Adipose tissue (tissue), 3 donors: ENCODE measurements around the gene ACOX2. TPM values are rescaled to one million over a fixed set of nuclear protein-coding genes. Genes with fewer than 3 reads are reported as not detected.

Source experiments
- H3K27ac ChIP-seq: one replicate; pipeline ENCODE4 v1.5.1; 2013; ENCODE audit warnings: low read depth, low read length
- WGBS, 3 donors: extraction: QIAGEN DNeasy Blood & Tissue Kit; methylation state at CpG; one replicate each; pipeline ENCODE4 v1.1.7; 2013; 5-methylcytosine and 5-hydroxymethylcytosine counted together
- polyA plus RNA-seq, 3 donors: library from polyadenylated mRNA; stranded (reverse); fragments of 200-250 nt; gene quantifications; one replicate each; pipeline ENCODE4 v1.2.3, GENCODE V29; 2013
- donor health status: healthy with polysubstance abuse.
- donor health status: Bipolar disorder and iron deficiency.
- donor health status: healthy.

ACOX2 gene
- polyA plus RNA-seq, 3 donors, result 4.7 to 31.7 (median 19.3) TPM

DNA sequence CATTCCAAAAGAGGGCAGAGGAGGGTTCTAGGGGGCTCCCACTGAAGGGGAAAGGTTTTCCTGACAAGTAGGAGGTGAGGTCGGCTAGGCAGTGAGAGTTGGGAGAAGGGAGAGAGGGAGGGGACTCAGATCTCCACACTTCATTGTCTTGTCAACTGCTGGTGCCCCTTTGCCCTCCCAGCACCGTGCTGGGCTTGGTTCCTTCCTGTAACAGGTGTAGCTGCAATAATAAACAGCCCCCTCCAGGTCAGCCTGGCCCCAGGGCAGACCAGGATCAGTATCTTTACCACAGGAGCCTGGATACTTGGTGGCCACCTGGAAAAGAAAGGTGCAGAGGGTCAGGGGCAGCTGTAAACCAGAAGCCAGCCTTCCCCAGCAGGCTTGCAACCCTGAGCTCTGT lies 48.0 kb downstream of the ACOX2 start:
- 45 to 56% (median 48%) methylated on average over 2 of the region's 2 CpGs for WGBS, 3 donors
- H3K27ac ChIP-seq, result no peak overlapping the region

DNA sequence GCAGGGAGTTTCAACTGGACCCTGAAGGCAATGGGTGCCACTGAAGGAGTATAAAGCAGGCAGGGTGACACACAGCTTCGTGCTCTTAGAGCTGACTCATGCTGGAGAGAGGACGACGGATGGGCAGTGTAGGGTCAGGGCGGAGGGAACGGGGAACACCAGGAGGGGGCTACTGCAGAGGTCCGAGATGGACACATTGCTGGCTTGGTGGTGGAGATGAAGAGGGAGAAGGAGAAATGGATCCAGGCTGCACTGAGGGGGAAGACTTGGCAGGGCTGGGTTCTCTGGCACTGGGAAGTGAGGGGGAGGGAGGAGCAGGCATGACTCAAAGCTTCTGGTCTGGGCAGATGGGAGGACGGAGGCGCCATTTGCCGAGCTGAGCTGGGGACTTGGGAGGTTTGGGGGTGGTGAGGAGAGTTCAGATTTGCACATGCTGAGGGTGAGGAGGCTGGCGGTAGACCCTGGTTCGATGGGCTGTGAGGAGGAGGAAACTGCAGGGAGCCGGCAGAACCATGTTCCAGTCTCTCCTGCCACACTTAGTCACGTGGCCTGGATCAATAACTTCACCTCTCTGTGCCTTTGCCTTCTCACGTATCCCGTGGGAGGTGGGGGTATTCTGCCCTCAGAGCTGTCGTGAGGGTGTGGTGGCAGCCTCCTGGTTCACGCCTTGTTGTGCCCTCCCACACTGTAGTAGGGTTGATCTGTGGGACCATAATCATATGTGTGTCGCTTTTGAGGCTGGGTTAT lies 49.7 kb downstream of the ACOX2 start:
- no peak overlapping the region for H3K27ac ChIP-seq
- 44 to 59% (median 53%) methylated on average over 18 of the region's 18 CpGs for WGBS, 3 donors

DNA sequence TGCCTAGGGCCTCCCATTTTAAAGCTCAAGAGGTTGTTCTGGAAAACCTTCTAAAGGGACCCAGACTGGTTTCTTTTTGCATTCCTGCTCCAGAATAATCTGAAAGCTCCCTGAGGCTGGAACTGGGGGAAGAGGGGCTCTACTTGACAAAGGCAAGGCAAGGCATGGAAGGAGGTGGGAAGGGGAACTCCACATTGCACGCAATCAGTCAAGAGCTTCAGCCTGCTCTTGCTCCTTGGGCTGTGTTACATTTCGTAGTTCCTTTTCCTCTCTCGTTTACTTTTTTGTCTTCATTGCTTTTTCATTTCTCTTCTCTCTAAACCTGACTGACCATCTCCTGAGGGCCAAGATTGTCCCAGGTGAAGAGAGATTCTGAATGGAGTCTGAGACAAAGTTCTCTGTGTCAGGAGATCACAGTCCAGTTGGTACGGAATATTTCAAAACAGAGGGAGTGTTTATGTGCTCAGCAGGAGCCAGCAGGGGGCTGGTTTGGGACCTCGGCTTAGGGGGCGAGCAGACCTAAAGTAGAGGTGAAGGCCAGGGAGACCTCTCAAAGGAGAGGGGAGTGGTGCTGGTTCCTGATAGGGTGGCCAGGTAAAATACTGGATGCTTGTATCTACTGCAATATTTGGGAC lies 51.1 kb downstream of the ACOX2 start:
- 71 to 86% (median 78%) methylated on average over 6 of the region's 6 CpGs for WGBS, 3 donors
- no peak overlapping the region for H3K27ac ChIP-seq

DNA sequence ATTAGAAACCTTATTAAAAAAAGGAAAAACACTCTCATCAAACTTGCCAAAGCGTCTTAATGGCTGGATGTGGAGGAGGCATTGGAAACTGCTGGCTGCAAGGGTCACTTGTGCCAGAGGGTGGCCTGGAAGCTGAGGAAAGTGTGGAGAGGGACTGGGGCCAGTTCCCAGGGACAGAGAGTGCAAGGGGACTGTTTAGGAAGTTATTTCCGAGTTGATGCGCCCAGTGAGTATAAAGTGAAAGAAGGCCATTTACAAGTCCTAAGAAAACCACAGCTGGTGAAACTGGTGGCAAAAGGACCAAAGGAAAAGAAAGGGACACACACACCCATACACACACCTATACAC lies 52.3 kb downstream of the ACOX2 start:
- no peak overlapping the region for H3K27ac ChIP-seq
- WGBS, 3 donors, result 71 to 87% (median 83%) methylated on average over 3 of the region's 3 CpGs

DNA sequence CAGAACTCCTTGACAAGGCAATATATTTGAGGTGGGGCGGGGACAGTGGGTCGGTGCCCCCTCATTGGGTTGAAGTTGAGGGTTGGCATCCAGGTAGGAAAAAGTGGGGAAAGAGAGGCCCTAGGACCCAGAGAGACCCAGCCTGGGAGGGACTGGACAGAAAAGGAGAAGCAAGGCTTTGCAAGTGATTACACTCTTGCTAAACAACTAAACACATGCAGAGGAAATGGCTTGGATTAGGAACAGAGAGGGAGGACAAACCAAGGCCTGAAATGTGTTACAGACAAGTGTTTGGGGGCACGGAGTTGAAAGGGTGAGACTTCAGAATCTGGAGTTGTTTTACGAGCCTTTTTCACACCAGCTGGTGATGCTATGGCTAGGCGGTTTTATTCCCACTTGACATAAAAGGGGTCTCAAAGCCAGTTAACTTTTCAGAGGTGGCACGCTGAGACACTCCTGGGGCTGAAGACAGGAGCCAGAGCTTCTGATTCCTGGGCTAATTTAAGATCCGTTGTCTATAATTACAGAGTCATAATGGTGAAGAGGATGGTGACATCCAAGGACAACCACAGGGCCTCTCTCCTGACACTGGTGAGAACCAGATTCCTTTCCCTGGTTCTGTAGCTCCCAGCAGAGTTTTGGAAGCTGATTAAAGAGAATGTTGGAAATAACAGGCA lies 52.8 kb downstream of the ACOX2 start:
- no peak overlapping the region for H3K27ac ChIP-seq
- 69 to 76% (median 71%) methylated on average over 7 of the region's 7 CpGs for WGBS, 3 donors

DNA sequence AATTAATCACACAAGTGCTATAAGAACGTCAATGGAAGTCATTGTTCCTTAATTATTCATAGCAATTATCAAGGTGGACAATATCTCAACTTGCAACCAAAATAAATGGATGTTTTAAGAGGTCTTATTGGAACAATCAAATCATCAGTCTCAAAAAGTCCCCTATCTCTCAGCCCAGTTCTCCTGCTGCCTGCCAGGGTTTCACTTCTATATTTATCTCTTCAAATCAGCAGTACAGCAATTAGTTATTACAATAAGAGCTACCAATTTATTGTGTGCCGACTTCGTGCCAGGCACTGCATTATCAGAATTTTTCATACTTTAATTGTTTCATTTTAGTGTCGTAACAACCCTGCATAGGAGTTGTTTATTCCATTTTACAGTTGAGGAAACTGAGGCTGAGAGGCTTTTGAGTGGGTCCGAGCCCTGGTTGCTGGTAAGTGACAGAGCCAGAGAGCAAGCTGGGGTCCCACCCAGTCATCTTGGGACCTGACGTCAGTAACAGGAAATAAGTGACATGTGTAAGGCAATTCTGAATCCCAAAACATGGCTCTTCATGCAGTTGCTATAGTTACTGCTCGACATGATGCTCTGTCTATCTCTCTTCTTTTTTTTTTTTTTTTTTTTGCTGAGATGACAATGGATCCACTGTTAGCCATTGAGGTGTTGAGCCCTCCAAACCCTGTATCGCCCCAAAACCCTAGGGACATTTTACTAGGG lies 53.9 kb downstream of the ACOX2 start:
- WGBS, 3 donors, result 61 to 69% (median 67%) methylated on average over 8 of the region's 8 CpGs
- no peak overlapping the region for H3K27ac ChIP-seq

DNA sequence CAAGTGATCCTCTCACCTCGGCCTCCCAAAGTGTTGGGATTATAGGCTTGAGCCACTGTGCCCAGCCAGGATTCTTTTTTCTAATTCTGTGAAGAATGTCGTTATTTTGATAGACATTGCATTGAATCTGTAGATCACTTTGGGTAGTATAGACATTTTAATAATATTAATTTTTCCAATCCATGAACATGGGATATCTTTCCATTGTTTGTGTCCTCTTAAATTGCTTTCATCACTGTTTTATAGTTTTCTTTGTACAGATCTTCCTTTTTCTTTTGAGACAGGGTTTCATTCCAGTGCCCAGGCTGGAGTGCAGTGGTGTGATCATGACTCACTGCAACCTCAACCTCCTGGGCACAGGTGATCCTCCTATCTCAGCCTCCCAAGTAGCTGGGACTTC lies 56.7 kb downstream of the ACOX2 start:
- H3K27ac ChIP-seq, result no peak overlapping the region
- WGBS, 3 donors, result 91 to 95% (median 93%) methylated on average over 2 of the region's 2 CpGs

DNA sequence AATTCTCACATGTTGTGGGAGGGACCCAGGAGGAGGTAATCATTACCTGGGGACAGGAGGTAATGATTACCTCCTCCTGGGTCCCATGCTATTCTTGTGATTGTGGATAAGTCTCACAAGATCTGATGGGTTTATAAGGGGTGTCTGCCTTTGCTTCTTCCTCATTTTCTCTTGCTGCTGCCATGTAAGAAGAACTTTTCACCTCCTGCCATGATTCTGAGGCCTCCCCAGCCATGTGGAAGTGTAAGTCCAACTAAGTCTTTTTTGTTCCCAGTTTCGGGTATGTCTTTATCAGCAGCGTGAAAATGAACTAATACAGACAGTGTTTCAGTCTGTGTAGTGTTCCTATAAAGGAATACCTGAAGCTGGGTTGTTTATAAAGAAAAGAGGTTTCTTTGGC lies 58.2 kb downstream of the ACOX2 start:
- no peak overlapping the region for H3K27ac ChIP-seq
- 79 to 89% (median 86%) methylated on average over 2 of the region's 2 CpGs for WGBS, 3 donors

DNA sequence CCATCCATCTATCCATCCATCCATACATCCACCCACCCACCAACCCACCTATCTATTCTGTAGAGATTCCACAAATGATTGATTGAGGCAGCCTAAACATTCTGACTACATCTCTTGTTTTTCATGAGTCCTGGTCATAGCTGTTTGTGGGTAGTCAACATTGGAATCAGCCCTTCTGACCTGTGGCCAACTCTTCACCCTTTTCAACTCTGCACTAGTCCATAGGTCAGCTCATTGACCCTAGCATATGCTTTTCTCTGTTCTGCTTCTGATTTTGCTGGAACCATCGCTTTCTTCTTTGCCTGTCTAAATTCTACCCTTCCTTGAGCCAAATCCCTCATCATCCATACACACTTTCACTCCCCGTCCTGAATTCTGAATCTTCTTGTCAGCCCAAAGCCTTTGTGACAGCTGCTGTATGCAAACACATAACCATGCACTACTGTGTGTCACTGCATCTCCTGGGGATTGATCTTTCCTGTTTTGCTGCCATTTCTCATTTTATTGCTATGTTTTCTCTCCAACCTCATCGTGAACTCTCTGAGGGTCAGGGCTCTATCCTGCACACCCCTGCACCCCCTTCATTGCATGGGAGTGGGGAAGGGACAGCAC lies 61.9 kb downstream of the ACOX2 start:
- WGBS, 3 donors, result 54 to 72% (median 70%) methylated on average over 3 of the region's 3 CpGs
- H3K27ac ChIP-seq, result no peak overlapping the region

DNA sequence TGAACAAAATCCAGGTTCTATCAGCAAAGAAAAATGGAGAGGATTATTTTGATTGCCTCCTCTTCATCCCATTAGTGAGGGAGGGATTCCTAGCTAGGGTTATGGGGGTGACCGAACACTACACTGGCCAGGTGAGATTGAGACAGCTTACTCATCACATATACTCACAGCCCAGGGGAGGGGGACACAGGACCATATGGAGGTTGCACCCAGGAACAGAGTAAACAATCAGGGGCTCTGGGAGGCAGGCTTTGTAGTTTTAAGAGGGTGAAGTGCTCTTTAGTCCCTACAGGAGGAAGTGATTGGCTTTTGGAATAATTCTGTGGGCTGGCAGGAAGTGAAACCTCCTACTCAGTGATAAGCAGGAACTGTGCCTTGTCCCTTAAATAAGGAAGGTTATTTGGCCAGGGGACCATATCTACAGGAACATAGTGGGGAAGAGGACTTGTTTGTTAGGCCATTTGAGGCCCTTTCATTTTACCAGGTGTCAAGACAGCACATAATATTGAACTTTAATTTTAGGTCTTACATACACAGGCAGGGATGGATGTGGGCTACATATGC lies 62.6 kb downstream of the ACOX2 start:
- WGBS, 3 donors, result 94 to 100% (median 96%) methylated on average over 1 of the region's 1 CpG

DNA sequence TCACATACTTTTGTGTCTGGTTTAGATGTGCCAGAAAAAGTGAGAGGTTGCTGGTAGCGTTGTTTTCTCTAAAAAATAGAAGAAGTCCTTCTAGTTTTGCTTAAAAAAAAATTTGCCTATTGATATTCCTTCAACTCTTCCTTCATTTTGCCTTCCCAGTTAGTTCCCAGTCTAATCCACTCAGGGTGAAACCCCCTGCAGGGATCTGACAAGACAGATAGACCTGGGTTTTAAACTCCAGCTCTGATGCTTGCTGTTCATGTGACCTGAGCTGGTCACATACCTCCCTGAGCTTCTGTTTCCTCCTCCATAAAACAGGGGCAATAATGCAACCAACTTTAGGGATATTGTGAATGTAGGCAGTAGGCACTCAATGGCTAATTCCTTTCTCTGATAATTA lies 63.7 kb downstream of the ACOX2 start:
- H3K27ac ChIP-seq, result no peak overlapping the region
- 96 to 100% (median 100%) methylated on average over 1 of the region's 1 CpG for WGBS, 3 donors

More for the DNA sequence above, 62.6 kb downstream of the ACOX2 start:
- H3K27ac ChIP-seq, result no peak overlapping the region

DNA sequence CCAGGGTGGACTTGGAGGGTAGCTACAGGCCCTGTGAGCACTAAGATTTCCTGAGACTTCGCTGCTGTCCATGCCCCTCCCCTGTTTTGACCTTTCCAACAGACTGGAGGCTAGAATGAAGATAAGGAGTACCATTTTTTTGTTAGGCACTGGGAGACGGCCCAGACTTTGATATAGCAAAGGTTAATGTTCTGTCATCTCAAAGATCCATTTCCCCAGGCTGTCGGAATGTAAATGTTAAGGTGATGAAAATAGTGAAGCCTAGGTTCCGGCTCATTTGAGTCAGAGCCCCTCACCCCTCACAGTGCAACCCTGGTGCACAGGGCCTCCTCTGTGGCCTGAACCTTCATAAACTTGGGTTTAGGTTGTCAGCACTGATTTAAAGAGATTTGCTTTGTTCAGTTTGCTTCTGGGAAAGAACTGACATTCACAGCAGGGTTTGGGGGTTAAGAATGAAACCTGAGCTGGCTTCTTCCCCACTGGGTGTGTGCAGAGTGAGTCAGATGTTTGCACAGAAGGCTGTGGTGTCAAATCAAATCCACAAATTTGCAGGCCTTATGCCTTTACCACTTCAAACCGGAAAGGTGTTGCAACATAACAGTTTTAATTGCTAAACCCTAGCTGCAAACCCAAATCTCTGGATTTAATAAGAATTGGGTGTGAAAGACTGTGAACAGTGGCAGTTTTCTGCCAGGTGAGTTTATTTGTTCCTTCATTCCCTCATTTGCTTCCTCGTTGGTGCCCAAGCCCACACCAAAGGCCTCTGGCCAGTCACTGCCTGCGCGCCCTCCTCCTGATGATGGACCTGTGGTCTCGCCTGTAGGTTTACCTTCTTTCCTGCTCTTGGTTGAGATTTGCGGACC lies 65.7 kb downstream of the ACOX2 start:
- no peak overlapping the region for H3K27ac ChIP-seq
- WGBS, 3 donors, result 47 to 60% (median 60%) methylated on average over 10 of the region's 10 CpGs

DNA sequence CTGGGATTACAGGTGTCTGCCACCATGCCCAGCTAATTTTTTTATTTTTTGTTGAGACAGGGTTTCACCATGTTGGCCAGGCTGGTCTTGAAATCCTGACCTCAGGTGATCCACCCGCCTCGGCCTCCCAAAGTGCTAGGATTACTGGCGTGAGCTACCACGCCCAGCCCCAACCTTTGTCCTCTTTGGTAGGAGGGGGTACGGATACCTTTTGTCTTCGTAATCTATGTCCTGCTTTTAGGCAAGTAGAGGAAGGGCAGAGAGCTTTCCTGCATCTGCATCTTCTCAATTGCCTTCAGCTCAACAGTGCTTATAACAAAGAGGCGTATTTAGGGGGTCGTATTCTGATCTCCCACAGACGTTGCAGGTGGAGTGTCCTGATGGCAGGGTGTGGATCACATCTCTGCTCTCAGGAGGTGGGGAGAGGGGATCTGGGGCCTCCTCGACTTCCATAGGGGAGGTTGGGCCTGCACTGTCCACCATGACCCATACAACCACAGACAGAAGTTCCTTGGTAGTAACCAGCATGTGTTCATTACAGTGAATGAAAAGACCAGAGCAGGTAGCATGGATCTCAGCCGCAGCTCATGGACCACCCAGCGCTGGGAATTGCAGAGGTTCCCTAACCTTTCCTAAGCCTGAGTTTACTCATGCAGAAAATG lies 66.5 kb downstream of the ACOX2 start:
- no peak overlapping the region for H3K27ac ChIP-seq
- WGBS, 3 donors, result 92 to 93% (median 93%) methylated on average over 12 of the region's 12 CpGs

DNA sequence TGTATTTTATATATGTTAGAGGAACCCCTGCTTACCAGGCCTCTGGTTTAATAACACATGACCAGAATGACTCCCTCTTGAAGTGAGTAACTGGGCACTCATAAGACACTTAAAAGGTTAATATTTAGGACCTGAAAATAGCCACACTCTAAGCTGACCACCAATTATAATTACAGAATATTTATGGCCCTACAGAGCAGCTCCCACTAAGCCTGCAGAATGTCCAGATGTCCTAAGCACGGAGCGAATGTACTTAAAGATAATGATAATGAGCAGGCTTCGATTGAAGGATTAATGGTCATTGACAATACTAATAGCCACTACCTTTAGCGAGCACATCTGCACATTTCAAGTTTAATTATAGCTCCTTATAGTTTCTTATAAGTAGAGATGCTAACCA lies 67.9 kb downstream of the ACOX2 start:
- WGBS, 3 donors, result 82 to 84% (median 83%) methylated on average over 4 of the region's 4 CpGs

DNA sequence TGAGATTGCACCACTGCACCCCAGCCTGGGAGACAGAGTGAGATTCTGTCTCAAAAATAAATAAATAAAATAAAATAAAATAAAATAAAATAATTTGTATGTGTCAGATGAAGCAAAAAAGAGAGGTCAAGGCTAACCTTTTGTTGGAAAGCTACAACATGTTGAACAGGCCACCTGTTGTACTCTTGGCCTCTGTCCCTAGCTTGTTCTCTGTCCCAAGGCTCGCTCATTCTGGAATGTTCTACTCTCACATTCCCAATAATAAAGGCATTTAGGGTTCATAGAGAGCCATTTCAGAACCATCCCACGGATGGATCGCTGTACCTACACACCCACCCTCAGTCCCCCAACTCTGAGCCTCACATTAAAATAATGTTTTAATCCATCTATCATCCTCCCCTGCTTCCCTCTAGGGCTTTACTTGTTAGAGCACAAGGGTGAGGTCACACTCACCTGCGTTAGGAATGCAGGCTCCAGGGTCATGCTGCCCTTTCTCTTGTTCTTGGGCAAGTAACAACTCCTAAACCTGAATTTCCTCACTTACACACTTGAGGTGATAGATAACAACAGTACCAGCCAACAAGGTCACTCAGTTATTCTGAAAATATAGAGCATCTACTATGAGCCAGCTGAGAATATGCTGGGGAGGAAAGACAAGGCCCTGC lies 70.0 kb downstream of the ACOX2 start:
- H3K27ac ChIP-seq, result no peak overlapping the region
- 78 to 95% (median 90%) methylated on average over 4 of the region's 4 CpGs for WGBS, 3 donors

More for the DNA sequence above, 67.9 kb downstream of the ACOX2 start:
- H3K27ac ChIP-seq, result no peak overlapping the region

DNA sequence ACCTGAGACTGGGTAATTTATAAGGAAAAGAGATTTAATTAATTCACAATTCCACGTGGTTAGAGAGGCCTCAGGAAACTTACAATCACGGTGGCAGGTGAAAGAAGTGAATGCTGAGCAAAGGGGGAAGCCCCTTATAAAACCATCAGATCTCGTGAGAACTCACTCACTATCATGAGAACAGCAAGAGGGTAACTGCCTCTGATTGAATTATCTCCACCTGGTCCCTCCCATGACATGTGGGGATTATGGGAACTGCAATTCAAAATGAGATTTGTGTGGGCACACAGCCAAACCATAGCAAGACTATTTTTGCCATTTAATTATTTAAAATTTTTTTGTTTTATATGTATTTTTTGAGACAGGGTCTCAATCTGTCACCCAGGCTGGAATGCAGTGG lies 72.1 kb downstream of the ACOX2 start:
- 67 to 80% (median 72%) methylated on average over 3 of the region's 3 CpGs for WGBS, 3 donors
- no peak overlapping the region for H3K27ac ChIP-seq

DNA sequence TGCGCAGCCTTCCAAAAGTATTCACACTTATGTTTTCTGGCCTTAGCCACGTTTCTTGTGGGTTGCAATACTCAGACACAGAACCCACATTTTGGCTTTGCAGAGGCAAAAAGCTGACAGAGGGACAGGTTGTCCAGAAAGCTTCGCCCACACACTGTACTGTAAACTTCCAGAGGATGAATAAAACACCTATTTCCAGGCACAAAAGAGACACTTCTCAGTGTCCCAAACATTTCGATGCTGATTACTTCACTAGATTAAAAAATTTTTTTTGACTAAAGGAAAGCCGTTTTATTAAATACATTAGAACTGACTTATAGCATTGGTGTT lies 73.1 kb downstream of the ACOX2 start:
- 36 to 44% (median 38%) methylated on average over 5 of the region's 5 CpGs for WGBS, 3 donors
- H3K27ac ChIP-seq, result no peak overlapping the region
